ENCODE results near the gene COA7.

COA7 gene

DNA sequence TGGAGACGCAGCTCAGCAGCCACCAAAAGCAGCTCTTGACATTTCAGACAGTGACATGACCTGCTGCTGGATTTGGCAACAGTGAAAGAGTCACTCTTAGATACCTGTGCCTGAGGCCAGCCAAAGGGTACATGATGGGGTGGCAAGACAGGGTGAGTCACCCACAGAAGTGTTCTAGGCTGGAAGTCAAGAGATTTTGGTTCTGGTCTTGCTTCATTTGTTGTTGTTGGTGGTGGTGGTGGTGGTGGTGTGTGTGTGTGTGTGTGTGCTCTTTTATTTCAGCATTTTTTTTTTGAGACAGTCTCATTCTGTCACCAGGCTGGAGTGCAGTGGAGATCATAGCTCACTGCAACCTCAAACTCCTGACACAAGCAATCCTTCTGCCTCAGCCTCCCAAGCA lies 39.4 kb downstream of the COA7 start:
- TF ChIP-seq, protein P1, sequence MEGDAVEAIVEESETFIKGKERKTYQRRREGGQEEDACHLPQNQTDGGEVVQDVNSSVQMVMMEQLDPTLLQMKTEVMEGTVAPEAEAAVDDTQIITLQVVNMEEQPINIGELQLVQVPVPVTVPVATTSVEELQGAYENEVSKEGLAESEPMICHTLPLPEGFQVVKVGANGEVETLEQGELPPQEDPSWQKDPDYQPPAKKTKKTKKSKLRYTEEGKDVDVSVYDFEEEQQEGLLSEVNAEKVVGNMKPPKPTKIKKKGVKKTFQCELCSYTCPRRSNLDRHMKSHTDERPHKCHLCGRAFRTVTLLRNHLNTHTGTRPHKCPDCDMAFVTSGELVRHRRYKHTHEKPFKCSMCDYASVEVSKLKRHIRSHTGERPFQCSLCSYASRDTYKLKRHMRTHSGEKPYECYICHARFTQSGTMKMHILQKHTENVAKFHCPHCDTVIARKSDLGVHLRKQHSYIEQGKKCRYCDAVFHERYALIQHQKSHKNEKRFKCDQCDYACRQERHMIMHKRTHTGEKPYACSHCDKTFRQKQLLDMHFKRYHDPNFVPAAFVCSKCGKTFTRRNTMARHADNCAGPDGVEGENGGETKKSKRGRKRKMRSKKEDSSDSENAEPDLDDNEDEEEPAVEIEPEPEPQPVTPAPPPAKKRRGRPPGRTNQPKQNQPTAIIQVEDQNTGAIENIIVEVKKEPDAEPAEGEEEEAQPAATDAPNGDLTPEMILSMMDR (IDR thresholded peaks at IDR 0.05; ENCODE audit: low read depth, low read length, missing control alignments), result no peak
- DNase-seq (ENCODE audit: low read depth), result no peak
- H3K4me3 ChIP-seq (ENCODE audit: low read depth, low read length), result no peak overlapping the region
- in situ Hi-C loops (cut with HindIII; ENCODE audit: low sequenced_read_pairs), result no loop called here

DNA sequence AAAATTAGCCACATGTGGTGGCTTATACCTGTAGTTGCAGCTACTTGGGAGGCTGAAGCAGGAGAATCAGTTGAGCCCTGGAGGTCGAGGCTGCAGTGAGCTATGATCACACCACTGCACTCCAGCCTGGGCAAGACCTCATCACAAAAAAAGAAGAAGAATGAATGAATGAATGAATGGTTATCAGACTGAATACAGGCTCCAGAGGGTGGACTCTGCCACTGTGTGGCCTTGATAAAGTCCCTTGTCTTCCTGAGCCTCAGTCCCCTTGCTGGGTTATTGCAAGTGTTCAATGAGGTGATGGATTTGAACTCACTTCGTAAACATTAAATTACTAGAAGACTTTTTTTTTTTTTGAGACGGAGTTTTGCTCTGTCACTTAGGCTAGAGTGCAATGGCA lies 40.4 kb downstream of the COA7 start:
- in situ Hi-C loops (cut with HindIII; ENCODE audit: low sequenced_read_pairs), result no loop called here
- TF ChIP-seq, protein P1 (IDR thresholded peaks at IDR 0.05; ENCODE audit: low read depth, low read length, missing control alignments), result no peak
- no peak overlapping the region for H3K4me3 ChIP-seq (ENCODE audit: low read depth, low read length)
- DNase-seq (ENCODE audit: low read depth), result no peak

DNA sequence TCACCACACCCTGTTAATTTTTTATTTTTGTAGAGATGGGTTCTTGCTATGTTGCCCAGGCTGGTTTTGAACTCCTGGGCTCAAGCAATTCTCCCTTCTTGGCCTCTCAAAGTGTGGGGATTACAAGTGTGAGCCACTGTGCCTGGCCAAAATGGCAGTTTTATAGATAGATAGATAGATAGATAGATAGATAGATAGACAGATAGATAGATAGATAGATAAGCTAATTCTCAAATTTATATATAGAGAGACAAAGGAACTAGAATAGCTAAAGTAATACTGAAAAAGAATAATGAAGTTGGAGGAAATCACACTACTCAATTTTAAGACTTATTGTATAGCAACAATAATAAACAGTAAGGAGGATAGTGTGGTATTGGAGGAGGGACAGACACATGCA lies 44.1 kb downstream of the COA7 start:
- TF ChIP-seq, protein P1 (IDR thresholded peaks at IDR 0.05; ENCODE audit: low read depth, low read length, missing control alignments), result no peak
- in situ Hi-C loops (cut with HindIII; ENCODE audit: low sequenced_read_pairs), result no loop called here
- no peak for DNase-seq (ENCODE audit: low read depth)
- H3K4me3 ChIP-seq (ENCODE audit: low read depth, low read length), result no peak overlapping the region

DNA sequence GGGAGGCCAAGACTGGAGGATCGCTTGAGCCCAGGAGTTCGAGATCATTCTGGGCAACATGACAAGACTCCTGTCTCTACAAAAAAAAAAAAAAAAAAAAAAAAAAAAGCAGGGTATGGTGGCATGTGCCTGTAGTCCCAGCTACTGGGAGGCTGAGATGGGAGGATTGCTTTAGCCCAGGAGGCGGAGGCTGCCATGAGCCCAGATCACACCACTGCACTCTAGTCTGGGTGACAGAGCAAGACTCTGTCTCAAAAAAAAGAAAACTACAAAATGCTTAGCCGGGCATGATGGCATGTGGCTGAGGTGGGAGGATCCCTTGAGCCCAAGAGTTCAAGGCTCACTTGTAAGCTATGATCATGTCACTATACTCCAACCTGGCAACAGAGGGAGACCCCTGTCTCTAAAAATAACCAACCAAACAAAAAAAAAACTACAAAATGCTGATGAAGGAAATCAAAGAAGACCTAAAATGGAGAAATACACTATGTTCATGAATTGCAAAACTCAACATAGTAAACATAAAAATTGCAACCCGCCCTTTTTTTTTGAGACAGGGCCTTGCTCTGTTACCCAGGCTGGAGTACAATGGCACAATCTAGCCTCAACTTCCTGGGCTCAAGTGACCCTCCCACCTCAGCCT lies 44.8 kb downstream of the COA7 start:
- in situ Hi-C loops (cut with HindIII; ENCODE audit: low sequenced_read_pairs), result no loop called here
- no peak for DNase-seq (ENCODE audit: low read depth)
- TF ChIP-seq, protein P1 (IDR thresholded peaks at IDR 0.05; ENCODE audit: low read depth, low read length, missing control alignments), result no peak
- no peak overlapping the region for H3K4me3 ChIP-seq (ENCODE audit: low read depth, low read length)

DNA sequence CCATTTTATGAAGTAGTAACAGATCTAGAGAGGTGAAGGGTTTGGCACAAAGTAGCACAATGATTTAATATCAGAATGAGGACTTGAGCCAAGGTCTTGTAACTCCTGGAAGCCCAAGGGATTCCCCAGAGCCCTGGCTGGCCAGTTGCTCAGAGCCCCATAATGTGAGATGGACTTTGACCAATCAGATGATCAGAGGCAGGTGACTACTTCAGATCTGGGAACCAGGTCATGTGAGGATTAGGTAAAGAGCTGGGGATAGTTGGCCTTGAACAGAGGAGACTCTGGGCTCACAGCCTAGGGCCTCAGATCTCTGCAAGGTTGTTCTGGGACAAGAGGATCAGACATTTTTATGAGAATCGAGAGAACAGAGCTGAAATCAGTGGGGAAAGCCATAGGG lies 46.2 kb downstream of the COA7 start:
- no peak overlapping the region for H3K4me3 ChIP-seq (ENCODE audit: low read depth, low read length)
- TF ChIP-seq, protein P1 (IDR thresholded peaks at IDR 0.05; ENCODE audit: low read depth, low read length, missing control alignments), result no peak
- DNase-seq (ENCODE audit: low read depth), result no peak
- in situ Hi-C loops (cut with HindIII; ENCODE audit: low sequenced_read_pairs), result no loop called here

DNA sequence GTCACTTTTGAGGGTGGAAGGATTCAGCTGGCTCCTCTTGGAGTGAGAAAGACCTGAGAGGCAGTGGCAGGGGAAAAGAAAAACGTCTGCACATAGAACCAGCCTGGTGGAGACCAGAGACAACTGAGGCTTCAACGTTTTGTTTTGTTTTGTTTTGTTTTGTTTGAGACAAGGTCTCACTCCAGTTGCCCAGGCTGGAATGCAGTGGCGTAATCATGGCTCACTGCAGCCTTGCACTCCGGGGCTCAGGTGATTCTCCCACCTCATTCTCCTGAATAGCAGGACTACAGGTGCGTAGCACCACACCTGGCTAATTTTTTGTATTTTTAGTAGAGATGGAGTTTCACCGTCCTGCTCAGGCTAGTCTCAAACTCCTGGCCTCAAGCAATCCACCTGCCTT lies 52.9 kb downstream of the COA7 start:
- no peak overlapping the region for H3K4me3 ChIP-seq (ENCODE audit: low read depth, low read length)
- TF ChIP-seq, protein P1 (IDR thresholded peaks at IDR 0.05; ENCODE audit: low read depth, low read length, missing control alignments), result no peak
- in situ Hi-C loops (cut with HindIII; ENCODE audit: low sequenced_read_pairs), result no loop called here
- DNase-seq (ENCODE audit: low read depth), result no peak
